Activated T-cell treated with anti-CD3 and anti-CD28 coated beads, Interleukin-2, amount 50 U/mL, for 72 hours (primary cell): ENCODE results near the gene MID1IP1. TPM values are rescaled to one million over a fixed set of nuclear protein-coding genes. Genes with fewer than 3 reads are reported as not detected.

Source experiments
- ATAC-seq, 2 donors: fragments of 150-1000 bp; cut with Tn5 transposase; replicated peaks in 1 of 2; 2 replicates each; pipeline ENCODE4 v1.10.0; 2021; ENCODE audit warnings: moderate library complexity in 2 of 2, mild to moderate bottlenecking in 1 of 2
- DNase-seq, 2 donors: peaks; one replicate each; pipeline ENCODE4 v3.0.0; 2021 to 2022; ENCODE audit warnings: mixed read lengths in 1 of 2
- H3K27ac Mint-ChIP-seq: one replicate; pipeline ENCODE4 v1.8.0; 2022; ENCODE audit warnings: mild to moderate bottlenecking, moderate library complexity, mixed read lengths
- H3K27me3 Mint-ChIP-seq: one replicate; pipeline ENCODE4 v1.8.0; 2022; ENCODE audit warnings: low read depth, mixed read lengths
- H3K36me3 Mint-ChIP-seq, 2 donors: one replicate each; pipeline ENCODE4 v1.8.0; 2022; ENCODE audit warnings: mixed read lengths in 2 of 2, mild to moderate bottlenecking in 1 of 2; ENCODE audit not compliant: insufficient read depth in 2 of 2
- H3K4me1 Mint-ChIP-seq: one replicate; pipeline ENCODE4 v1.8.0; 2022; ENCODE audit warnings: low read depth, mixed read lengths
- H3K4me3 Mint-ChIP-seq, 2 donors: one replicate each; pipeline ENCODE4 v1.8.0; 2022; ENCODE audit warnings: mild to moderate bottlenecking in 2 of 2, mixed read lengths in 2 of 2, moderate library complexity in 2 of 2
- H3K9me3 Mint-ChIP-seq, 2 donors: one replicate each; pipeline ENCODE4 v1.8.0; 2022; ENCODE audit warnings: mixed read lengths in 2 of 2
- total RNA-seq, 2 donors: library from RNA; stranded (reverse); gene quantifications; one replicate each; pipeline ENCODE4 v1.2.3, GENCODE V29; 2022

The MID1IP1 gene, protein sequence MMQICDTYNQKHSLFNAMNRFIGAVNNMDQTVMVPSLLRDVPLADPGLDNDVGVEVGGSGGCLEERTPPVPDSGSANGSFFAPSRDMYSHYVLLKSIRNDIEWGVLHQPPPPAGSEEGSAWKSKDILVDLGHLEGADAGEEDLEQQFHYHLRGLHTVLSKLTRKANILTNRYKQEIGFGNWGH
- 100 to 1,000 TPM; 118 to 133 TPM for total RNA-seq

- Mint-ChIP-seq H3K9me3 (no peaks in the 10 kb centered on the region), H3K36me3 (peaks cover 15 to 20% of the 10 kb centered on the region in 2 donors), H3K4me1 (no peaks in the 10 kb centered on the region), H3K27me3 (peaks cover 6% of the 10 kb centered on the region), H3K4me3 (peak within 1 kb of the TSS; percentile 91 to 100), H3K27ac (peak within 1 kb of the TSS; percentile 95)
- DNase-seq (peak; percentile 79 to 84), ATAC-seq (peak; percentile 57 to 62)
These were observed at the start of gene MID1IP1 for GRCh38 chrX:38800981-38801845. Gene MID1IP1 (plus strand): TSS chrX:38801459. CDS start chrX:38804947, 3,488 bp downstream.

DNA sequence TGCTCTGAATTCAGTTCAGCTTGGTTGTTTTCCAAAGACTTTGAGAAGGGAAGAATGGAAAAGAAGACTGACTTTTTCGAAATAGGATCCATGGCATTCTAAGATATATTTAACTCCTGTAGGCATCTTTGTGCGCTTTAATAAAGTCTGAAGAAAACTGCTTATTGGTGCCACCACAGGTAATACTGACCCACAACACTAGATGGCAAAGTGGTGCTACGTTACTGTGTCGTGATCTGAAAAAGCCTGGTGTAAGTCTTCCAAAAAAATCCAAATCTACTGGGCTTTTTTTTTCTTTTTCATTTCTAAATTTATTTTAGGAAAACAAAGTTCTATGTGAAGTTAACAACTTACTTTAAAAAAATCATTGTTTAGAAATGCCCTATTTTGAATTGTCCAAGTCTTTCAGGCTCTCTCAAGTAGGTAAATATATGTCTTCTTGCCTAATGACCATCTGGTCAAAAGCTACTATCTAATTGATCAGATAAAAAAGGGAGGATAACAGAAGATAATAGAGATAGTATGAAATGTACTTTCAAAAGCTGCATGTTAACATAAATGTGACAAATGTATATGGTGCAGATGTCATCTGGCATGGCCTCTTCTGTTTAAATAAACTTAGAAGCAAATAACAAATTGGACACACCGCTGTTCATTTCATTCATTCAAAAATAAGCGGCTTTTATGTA, 47.0 kb upstream of the MID1IP1 start:
- Mint-ChIP-seq H3K36me3 (no peaks in the 10 kb centered on the region), H3K27ac (no peak overlapping the region), H3K4me1 (no peaks in the 10 kb centered on the region), H3K9me3 (no peaks in the 10 kb centered on the region), H3K27me3 (peaks cover 13% of the 10 kb centered on the region), H3K4me3 (no peak overlapping the region)
- DNase-seq, result peak; percentile 7 to 24
- ATAC-seq, result no peak

GRCh38 chrX:38754818-38755718, 46.2 kb upstream of the MID1IP1 start:
- ATAC-seq (no peak), DNase-seq (no peak)
- Mint-ChIP-seq H3K4me1 (no peaks in the 10 kb centered on the region), H3K4me3 (no peak overlapping the region), H3K36me3 (no peaks in the 10 kb centered on the region), H3K9me3 (no peaks in the 10 kb centered on the region), H3K27ac (no peak overlapping the region), H3K27me3 (peaks cover 13% of the 10 kb centered on the region)

- ATAC-seq (no peak), DNase-seq (no peak)
- no peaks in the 10 kb centered on the region for H3K36me3 Mint-ChIP-seq
- no peak overlapping the region for H3K4me3 Mint-ChIP-seq
- H3K27ac Mint-ChIP-seq, result no peak overlapping the region
- no peaks in the 10 kb centered on the region for H3K4me1 Mint-ChIP-seq
- peaks cover 13% of the 10 kb centered on the region for H3K27me3 Mint-ChIP-seq
- no peaks in the 10 kb centered on the region for H3K9me3 Mint-ChIP-seq
These were observed 40.4 kb upstream of the MID1IP1 start for GRCh38 chrX:38760883-38761282.

- ATAC-seq (no peak), DNase-seq (no peak)
- no peaks in the 10 kb centered on the region for H3K36me3 Mint-ChIP-seq
- H3K27me3 Mint-ChIP-seq, result peaks cover 13% of the 10 kb centered on the region
- H3K9me3 Mint-ChIP-seq, result no peaks in the 10 kb centered on the region
- H3K4me1 Mint-ChIP-seq, result no peaks in the 10 kb centered on the region
- H3K27ac Mint-ChIP-seq, result no peak overlapping the region
- H3K4me3 Mint-ChIP-seq, result no peak overlapping the region
These were observed 33.2 kb upstream of the MID1IP1 start for GRCh38 chrX:38768079-38768478.

GRCh38 chrX:38770152-38770551, 31.1 kb upstream of the MID1IP1 start:
- Mint-ChIP-seq H3K9me3 (no peaks in the 10 kb centered on the region), H3K4me3 (no peak overlapping the region), H3K36me3 (no peaks in the 10 kb centered on the region), H3K4me1 (peaks cover 6% of the 10 kb centered on the region), H3K27me3 (peaks cover 29% of the 10 kb centered on the region), H3K27ac (no peak overlapping the region)
- ATAC-seq (no peak), DNase-seq (no peak)

DNA sequence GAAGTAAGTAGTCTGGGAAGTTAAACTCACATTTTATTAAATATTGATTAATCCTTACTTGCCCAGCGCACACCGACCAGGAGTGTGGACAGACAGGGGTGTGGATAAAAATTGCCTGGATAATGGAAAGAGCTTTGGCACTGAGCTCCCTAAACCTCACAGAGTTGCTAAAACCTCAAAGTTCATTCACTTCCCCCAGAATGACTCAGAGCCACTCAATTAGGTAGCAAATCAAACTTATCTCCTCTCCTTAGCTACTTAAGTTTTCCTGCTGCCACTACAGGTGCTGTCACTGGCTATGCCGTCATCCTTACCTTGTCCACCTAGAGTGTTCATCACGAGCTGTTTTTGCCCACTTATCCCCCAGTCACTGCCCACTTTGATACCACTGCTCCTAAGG, 27.0 kb upstream of the MID1IP1 start:
- peaks cover 0 to 1% of the 10 kb centered on the region in 2 donors for H3K36me3 Mint-ChIP-seq
- peaks cover 0 to 3% of the 10 kb centered on the region in 2 donors for H3K9me3 Mint-ChIP-seq
- no peak overlapping the region for H3K4me3 Mint-ChIP-seq
- peaks cover 41% of the 10 kb centered on the region for H3K27me3 Mint-ChIP-seq
- peaks cover 6% of the 10 kb centered on the region for H3K4me1 Mint-ChIP-seq
- DNase-seq, result no peak
- H3K27ac Mint-ChIP-seq, result no peak overlapping the region
- ATAC-seq, result peak; percentile 21 to 41

DNA sequence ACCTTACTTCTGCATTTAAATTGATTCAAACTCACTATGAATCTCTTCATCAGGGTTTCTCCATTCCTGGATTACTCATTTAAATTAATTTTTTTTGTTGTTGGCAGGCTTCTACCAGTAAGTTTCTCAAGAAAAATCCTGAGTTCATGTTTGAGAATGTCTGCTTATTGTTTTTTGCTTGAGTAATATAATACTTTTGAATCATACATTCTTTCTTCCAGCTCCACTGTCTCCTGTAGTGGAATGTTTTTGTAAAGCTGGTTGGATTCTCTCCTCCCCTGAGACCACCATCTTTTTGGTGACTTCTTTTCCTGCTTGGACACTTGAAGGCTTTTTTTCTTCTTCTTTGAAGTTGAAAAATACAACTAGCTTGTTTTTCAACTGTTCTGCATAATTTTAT, 4.3 kb upstream of the MID1IP1 start:
- DNase-seq, result no peak
- no peaks in the 10 kb centered on the region for H3K9me3 Mint-ChIP-seq
- ATAC-seq, result no peak
- no peaks in the 10 kb centered on the region for H3K4me1 Mint-ChIP-seq
- H3K36me3 Mint-ChIP-seq, result peaks cover 3% of the 10 kb centered on the region in 2 donors
- H3K4me3 Mint-ChIP-seq, result no peak overlapping the region
- H3K27me3 Mint-ChIP-seq, result peaks cover 6% of the 10 kb centered on the region
- H3K27ac Mint-ChIP-seq, result no peak overlapping the region

DNA sequence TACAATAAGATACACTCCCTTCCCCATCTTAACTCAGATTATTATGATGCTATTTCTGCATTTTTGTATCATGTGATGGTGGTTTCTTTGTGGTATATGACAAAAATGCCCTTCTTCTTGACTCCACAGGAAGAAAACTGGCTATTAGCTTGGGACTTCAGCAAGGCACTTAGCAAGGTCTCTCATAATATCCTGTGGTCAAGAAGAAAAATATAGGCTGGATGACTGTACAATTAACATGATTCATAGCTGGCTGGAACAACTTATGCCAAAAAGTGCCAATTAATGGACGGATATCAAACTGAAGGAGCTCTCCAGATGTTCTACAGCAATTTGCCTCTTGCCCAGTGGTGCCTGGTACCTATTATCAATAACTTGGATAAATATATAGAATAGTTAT, 2.3 kb upstream of the MID1IP1 start:
- Mint-ChIP-seq H3K36me3 (peaks cover 8% of the 10 kb centered on the region in 2 donors), H3K9me3 (no peaks in the 10 kb centered on the region), H3K4me3 (no peak overlapping the region), H3K4me1 (no peaks in the 10 kb centered on the region), H3K27ac (no peak overlapping the region), H3K27me3 (peaks cover 6% of the 10 kb centered on the region)
- DNase-seq, result no peak
- no peak for ATAC-seq

DNA sequence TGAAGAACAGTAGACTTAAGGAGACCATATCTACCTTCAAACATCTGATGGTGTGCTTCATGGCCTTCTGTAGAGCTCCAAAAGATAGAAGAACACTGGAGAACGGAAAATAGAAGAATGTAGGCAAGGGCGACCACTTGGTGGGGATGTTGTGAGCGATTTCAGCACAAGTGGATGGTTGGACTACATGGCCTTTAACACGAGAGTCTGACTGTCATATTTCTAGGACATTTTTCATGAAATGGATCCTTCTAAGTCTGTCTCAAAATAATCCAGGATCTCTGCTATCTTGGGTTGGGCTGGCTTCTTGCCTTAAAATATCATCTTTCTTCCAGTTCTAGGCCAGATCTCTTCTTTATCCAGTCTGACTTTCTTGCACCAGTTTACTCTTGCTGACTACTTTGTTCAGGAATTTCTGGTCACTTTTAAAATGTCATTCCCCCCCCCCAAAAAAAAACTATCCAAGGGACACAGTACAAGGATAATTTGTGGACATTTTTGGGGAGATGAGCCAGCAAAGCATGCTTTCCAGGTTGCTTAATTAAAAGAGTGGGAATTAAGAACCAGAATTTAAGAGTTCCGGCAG, 1.2 kb upstream of the MID1IP1 start:
- H3K4me3 Mint-ChIP-seq, result no peak overlapping the region
- peaks cover 6% of the 10 kb centered on the region for H3K27me3 Mint-ChIP-seq
- ATAC-seq (no peak), DNase-seq (no peak)
- peak overlapping the region; percentile 27 for H3K27ac Mint-ChIP-seq
- H3K36me3 Mint-ChIP-seq, result peaks cover 12% of the 10 kb centered on the region in 2 donors
- no peaks in the 10 kb centered on the region for H3K9me3 Mint-ChIP-seq
- H3K4me1 Mint-ChIP-seq, result no peaks in the 10 kb centered on the region

- peaks cover 4% of the 10 kb centered on the region for H3K4me1 Mint-ChIP-seq
- ATAC-seq (no peak), DNase-seq (no peak)
- peak overlapping the region; percentile 91 to 100 for H3K4me3 Mint-ChIP-seq
- no peaks in the 10 kb centered on the region for H3K27me3 Mint-ChIP-seq
- H3K36me3 Mint-ChIP-seq, result peaks cover 15 to 28% of the 10 kb centered on the region in 2 donors
- H3K9me3 Mint-ChIP-seq, result no peaks in the 10 kb centered on the region
- H3K27ac Mint-ChIP-seq, result peak overlapping the region; percentile 95
These were observed 2.0 kb downstream of the MID1IP1 start for GRCh38 chrX:38803243-38803587.
